Measurements from ENCODE around the gene TOPBP1.
A peak's percentile ranks its signal among the peaks of the same experiment; 100 is the strongest.

Gene TOPBP1

DNA sequence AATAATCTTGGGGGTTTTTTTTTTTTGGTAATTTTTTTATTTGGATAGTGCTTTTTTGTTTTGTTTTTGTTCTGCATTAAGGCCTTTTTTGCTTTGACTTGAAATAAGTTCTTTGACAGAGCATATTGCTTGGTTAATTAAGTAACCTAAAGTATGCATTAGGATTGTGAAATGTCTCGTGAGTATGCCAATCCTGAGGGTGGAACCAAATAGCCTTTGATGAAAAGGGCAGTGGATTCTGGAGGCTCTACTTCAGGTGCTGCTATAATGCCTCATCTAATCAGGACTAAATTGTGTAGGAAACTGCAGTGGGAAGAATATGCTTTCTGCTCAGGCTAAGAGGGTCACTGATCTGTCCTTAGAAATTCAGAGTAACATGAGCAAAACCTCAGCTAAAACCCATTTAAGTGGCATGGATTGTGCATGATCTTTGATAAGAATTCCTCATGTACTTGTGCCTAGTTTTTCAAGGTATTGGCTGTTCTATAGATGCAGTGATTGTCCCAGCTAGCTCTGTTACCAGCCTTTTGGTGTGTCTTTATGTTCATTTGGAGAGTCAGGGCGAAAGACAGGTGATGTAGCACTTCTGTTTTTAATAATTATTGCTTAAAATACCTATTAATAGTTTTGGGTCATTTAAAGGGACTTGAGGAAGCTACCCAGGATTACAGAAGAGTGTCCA, 72.8 kb downstream of the TOPBP1 start:
- TF ChIP-seq SPI1 (IDR thresholded peaks at IDR 0.05; ENCODE audit: borderline replicate concordance, low read depth) (no peak), GABPA (IDR thresholded peaks at IDR 0.05; ENCODE audit: low read depth) (no peak), POLR2AphosphoS5 (IDR thresholded peaks at IDR 0.05; ENCODE audit: low read depth) (0 out of 2 replicates have a peak, but pooled peaks have one; percentile 18)
- TF ChIP-seq, protein P1, sequence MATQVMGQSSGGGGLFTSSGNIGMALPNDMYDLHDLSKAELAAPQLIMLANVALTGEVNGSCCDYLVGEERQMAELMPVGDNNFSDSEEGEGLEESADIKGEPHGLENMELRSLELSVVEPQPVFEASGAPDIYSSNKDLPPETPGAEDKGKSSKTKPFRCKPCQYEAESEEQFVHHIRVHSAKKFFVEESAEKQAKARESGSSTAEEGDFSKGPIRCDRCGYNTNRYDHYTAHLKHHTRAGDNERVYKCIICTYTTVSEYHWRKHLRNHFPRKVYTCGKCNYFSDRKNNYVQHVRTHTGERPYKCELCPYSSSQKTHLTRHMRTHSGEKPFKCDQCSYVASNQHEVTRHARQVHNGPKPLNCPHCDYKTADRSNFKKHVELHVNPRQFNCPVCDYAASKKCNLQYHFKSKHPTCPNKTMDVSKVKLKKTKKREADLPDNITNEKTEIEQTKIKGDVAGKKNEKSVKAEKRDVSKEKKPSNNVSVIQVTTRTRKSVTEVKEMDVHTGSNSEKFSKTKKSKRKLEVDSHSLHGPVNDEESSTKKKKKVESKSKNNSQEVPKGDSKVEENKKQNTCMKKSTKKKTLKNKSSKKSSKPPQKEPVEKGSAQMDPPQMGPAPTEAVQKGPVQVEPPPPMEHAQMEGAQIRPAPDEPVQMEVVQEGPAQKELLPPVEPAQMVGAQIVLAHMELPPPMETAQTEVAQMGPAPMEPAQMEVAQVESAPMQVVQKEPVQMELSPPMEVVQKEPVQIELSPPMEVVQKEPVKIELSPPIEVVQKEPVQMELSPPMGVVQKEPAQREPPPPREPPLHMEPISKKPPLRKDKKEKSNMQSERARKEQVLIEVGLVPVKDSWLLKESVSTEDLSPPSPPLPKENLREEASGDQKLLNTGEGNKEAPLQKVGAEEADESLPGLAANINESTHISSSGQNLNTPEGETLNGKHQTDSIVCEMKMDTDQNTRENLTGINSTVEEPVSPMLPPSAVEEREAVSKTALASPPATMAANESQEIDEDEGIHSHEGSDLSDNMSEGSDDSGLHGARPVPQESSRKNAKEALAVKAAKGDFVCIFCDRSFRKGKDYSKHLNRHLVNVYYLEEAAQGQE (IDR thresholded peaks at IDR 0.05; ENCODE audit: insufficient replicate concordance, low read depth) = no peak
- Histone ChIP-seq H3K4me3 (replicated peaks; ENCODE audit: insufficient read depth, low read length) (no peak overlapping the region), H3K27me3 (ENCODE audit: insufficient read depth, poor library complexity, severe bottlenecking) (no peaks in the 10 kb centered on the region), H3K27ac (replicated peaks) (no peak overlapping the region)
- no peak for DNase-seq (ENCODE audit: low read depth in 1 of 2, low spot score in 1 of 2)

DNA sequence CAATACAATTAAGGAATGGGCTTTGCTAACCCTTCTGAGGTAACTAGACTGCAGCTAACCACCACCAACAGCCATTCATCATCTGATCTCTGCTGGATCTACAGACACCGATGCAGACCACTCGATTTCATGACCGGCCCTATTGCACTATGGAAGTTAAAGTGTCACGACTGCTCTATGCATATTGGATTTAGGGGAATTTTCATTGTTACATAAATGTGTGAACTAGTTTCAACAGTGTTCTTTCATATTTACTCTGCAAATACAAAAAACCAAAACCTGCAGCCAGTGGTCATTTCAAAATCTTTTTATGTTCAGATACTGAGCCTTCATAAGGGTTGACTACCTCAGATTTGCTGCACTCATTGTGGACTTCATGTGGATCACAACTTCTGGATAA, 73.7 kb downstream of the TOPBP1 start:
- no peaks in the 10 kb centered on the region for H3K27me3 ChIP-seq (ENCODE audit: insufficient read depth, poor library complexity, severe bottlenecking)
- TF ChIP-seq GABPA (IDR thresholded peaks at IDR 0.05; ENCODE audit: low read depth) (no peak), POLR2AphosphoS5 (IDR thresholded peaks at IDR 0.05; ENCODE audit: low read depth) (no peak), SPI1 (IDR thresholded peaks at IDR 0.05; ENCODE audit: borderline replicate concordance, low read depth) (no peak)
- TF ChIP-seq, protein P1 (IDR thresholded peaks at IDR 0.05; ENCODE audit: insufficient replicate concordance, low read depth) = no peak
- TF ChIP-seq, protein P2, sequence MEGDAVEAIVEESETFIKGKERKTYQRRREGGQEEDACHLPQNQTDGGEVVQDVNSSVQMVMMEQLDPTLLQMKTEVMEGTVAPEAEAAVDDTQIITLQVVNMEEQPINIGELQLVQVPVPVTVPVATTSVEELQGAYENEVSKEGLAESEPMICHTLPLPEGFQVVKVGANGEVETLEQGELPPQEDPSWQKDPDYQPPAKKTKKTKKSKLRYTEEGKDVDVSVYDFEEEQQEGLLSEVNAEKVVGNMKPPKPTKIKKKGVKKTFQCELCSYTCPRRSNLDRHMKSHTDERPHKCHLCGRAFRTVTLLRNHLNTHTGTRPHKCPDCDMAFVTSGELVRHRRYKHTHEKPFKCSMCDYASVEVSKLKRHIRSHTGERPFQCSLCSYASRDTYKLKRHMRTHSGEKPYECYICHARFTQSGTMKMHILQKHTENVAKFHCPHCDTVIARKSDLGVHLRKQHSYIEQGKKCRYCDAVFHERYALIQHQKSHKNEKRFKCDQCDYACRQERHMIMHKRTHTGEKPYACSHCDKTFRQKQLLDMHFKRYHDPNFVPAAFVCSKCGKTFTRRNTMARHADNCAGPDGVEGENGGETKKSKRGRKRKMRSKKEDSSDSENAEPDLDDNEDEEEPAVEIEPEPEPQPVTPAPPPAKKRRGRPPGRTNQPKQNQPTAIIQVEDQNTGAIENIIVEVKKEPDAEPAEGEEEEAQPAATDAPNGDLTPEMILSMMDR (IDR thresholded peaks at IDR 0.05; ENCODE audit: insufficient read depth, low read length) = no peak
- H3K4me3 ChIP-seq (replicated peaks; ENCODE audit: insufficient read depth, low read length) = no peak overlapping the region
- H3K27ac ChIP-seq (replicated peaks) = no peak overlapping the region
- DNase-seq (ENCODE audit: low read depth in 1 of 2, low spot score in 1 of 2) = no peak

DNA sequence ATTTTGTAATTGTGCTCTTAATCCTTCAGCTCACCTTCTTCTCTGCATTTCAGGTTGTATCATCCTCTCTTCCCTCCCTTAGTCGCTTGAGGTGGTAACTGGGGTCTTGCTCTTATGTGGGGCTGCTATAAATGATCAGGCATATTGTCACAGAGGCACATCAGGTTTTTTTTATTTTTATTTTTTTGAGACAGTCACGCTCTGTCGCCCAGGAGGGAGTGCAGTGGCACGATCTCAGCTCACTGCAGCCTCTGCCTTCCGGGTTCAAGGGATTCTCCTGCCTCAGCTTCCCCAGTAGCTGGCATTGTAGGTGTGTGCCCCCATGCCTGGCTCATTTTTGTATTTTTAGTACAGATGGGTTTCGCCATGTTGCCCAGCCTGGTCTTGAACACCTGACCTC, 78.3 kb downstream of the TOPBP1 start:
- Histone ChIP-seq H3K27me3 (ENCODE audit: insufficient read depth, poor library complexity, severe bottlenecking) (no peaks in the 10 kb centered on the region), H3K4me3 (replicated peaks; ENCODE audit: insufficient read depth, low read length) (no peak overlapping the region), H3K27ac (replicated peaks) (no peak overlapping the region)
- TF ChIP-seq, protein P2 (IDR thresholded peaks at IDR 0.05; ENCODE audit: insufficient read depth, low read length) = no peak
- TF ChIP-seq SPI1 (IDR thresholded peaks at IDR 0.05; ENCODE audit: borderline replicate concordance, low read depth) (no peak), POLR2AphosphoS5 (IDR thresholded peaks at IDR 0.05; ENCODE audit: low read depth) (no peak), GABPA (IDR thresholded peaks at IDR 0.05; ENCODE audit: low read depth) (no peak)
- TF ChIP-seq, protein P1 (IDR thresholded peaks at IDR 0.05; ENCODE audit: insufficient replicate concordance, low read depth) = no peak
- no peak for DNase-seq (ENCODE audit: low read depth in 1 of 2, low spot score in 1 of 2)
